ENCODE data around the gene PLCD3.

Gene PLCD3

GRCh38 chr17:45170931-45171337 lies 38.6 kb upstream of the PLCD3 start:
- TF ChIP-seq CTCF (IDR thresholded peaks at IDR 0.05; ENCODE audit: low read depth, low read length, missing control alignments): no peak
- peak overlapping the region; percentile 24; the same call in 1 of the 2 replicates for H3K4me3 ChIP-seq (replicated peaks; ENCODE audit: low read depth, low read length)
- DNase-seq (ENCODE audit: extremely low read depth, low read depth): no peak

GRCh38 chr17:45170280-45170930 lies 38.1 kb upstream of the PLCD3 start:
- no peak for DNase-seq (ENCODE audit: extremely low read depth, low read depth)
- no peak for TF ChIP-seq CTCF (IDR thresholded peaks at IDR 0.05; ENCODE audit: low read depth, low read length, missing control alignments)
- no peak overlapping the region for H3K4me3 ChIP-seq (replicated peaks; ENCODE audit: low read depth, low read length)

- DNase-seq (ENCODE audit: extremely low read depth, low read depth): no peak
- H3K4me3 ChIP-seq (replicated peaks; ENCODE audit: low read depth, low read length): no peak overlapping the region
- TF ChIP-seq CTCF (IDR thresholded peaks at IDR 0.05; ENCODE audit: low read depth, low read length, missing control alignments): no peak
Observed at GRCh38 chr17:45168991-45169752, 36.9 kb upstream of the PLCD3 start.

GRCh38 chr17:45164734-45165269 lies 32.5 kb upstream of the PLCD3 start:
- no peak overlapping the region for H3K4me3 ChIP-seq (replicated peaks; ENCODE audit: low read depth, low read length)
- TF ChIP-seq CTCF (IDR thresholded peaks at IDR 0.05; ENCODE audit: low read depth, low read length, missing control alignments): no peak
- DNase-seq (ENCODE audit: extremely low read depth, low read depth): no peak

- DNase-seq (ENCODE audit: extremely low read depth, low read depth): no peak
- TF ChIP-seq CTCF (IDR thresholded peaks at IDR 0.05; ENCODE audit: low read depth, low read length, missing control alignments): no peak
- H3K4me3 ChIP-seq (replicated peaks; ENCODE audit: low read depth, low read length): peak overlapping the region; percentile 42
Observed at GRCh38 chr17:45162025-45162687, 29.8 kb upstream of the PLCD3 start.

GRCh38 chr17:45161288-45162024 lies 29.1 kb upstream of the PLCD3 start, which contains the start of gene HEXIM2:
HEXIM2 (plus strand) TSS chr17:45161875; CDS start chr17:45162794, 919 bp downstream.
- peak; percentile 100 for DNase-seq (ENCODE audit: extremely low read depth, low read depth)
- TF ChIP-seq CTCF (IDR thresholded peaks at IDR 0.05; ENCODE audit: low read depth, low read length, missing control alignments): no peak
- peak within 1 kb of the TSS; percentile 81 for H3K4me3 ChIP-seq (replicated peaks; ENCODE audit: low read depth, low read length)

Data from HFF-Myc (cell line).